ENCODE results near the gene ATF7IP2. TPM values are rescaled to one million over a fixed set of nuclear protein-coding genes. Genes with fewer than 3 reads are reported as not detected.
"Not testable (repeated sequence)": the region's sequence is repeated elsewhere in the genome, so short reads cannot be mapped to it uniquely, and the experiment has no call there.

Gene ATF7IP2
- total RNA-seq, 1 donor from 2014 or later, result 8.6 TPM

- peaks cover 10% of the 10 kb centered on the region for H3K4me1 ChIP-seq (ENCODE audit: insufficient read depth, low read length)
- H2AFZ ChIP-seq (ENCODE audit: low read depth, low read length), result no peak overlapping the region
- FAIRE-seq (no peak), DNase-seq (ENCODE audit: low read depth) (no peak)
- H3K4me2 ChIP-seq (ENCODE audit: low read length), result no peak overlapping the region
- no peaks in the 10 kb centered on the region for H3K4me1 Mint-ChIP-seq (ENCODE audit: low read depth, unreplicated experiment)
- no peak overlapping the region for H3K9ac ChIP-seq (ENCODE audit: low read length)
- no peak for TF ChIP-seq EZH2 (IDR thresholded peaks at IDR 0.05; ENCODE audit: insufficient read depth, low read length)
- no peak for TF ChIP-seq CTCF (IDR thresholded peaks at IDR 0.05; ENCODE audit: insufficient read depth, low read depth, low read length)
- H3K27ac ChIP-seq (ENCODE audit: low read depth, low read length), result no peak overlapping the region
- H3K79me2 ChIP-seq (ENCODE audit: insufficient read depth, low read length), result no peaks in the 10 kb centered on the region
- no peaks in the 10 kb centered on the region for H4K20me1 ChIP-seq (ENCODE audit: insufficient read depth, low read length)
- no peaks in the 10 kb centered on the region for H3K36me3 ChIP-seq (ENCODE audit: insufficient read depth, low read length)
- no peaks in the 10 kb centered on the region for H3K27me3 Mint-ChIP-seq (ENCODE audit: low read depth, unreplicated experiment)
- H3K9me3 ChIP-seq (ENCODE audit: insufficient read depth, low read depth, low read length), result peaks cover 3% of the 10 kb centered on the region
- H3K4me3 Mint-ChIP-seq (ENCODE audit: unreplicated experiment), result no peak overlapping the region
- H3K36me3 Mint-ChIP-seq (ENCODE audit: low read depth, unreplicated experiment), result no peaks in the 10 kb centered on the region
- H3K27me3 ChIP-seq (ENCODE audit: insufficient read depth, low read length), result no peaks in the 10 kb centered on the region
- H3K9me3 Mint-ChIP-seq (ENCODE audit: unreplicated experiment), result peaks cover 12% of the 10 kb centered on the region
- no peak overlapping the region for H3K4me3 ChIP-seq (ENCODE audit: insufficient read depth, low read depth, low read length)
- H3K27ac Mint-ChIP-seq (ENCODE audit: unreplicated experiment), result no peak overlapping the region
Observed at GRCh38 chr16:10339777-10340732, 45.8 kb upstream of the ATF7IP2 start.

- Histone ChIP-seq H3K4me3 (ENCODE audit: insufficient read depth, low read depth, low read length) (no peak overlapping the region), H3K79me2 (ENCODE audit: insufficient read depth, low read length) (no peaks in the 10 kb centered on the region), H3K27me3 (ENCODE audit: insufficient read depth, low read length) (no peaks in the 10 kb centered on the region), H3K9me3 (ENCODE audit: insufficient read depth, low read depth, low read length) (peaks cover 3% of the 10 kb centered on the region), H4K20me1 (ENCODE audit: insufficient read depth, low read length) (no peaks in the 10 kb centered on the region), H2AFZ (ENCODE audit: low read depth, low read length) (no peak overlapping the region), H3K36me3 (ENCODE audit: insufficient read depth, low read length) (no peaks in the 10 kb centered on the region), H3K4me1 (ENCODE audit: insufficient read depth, low read length) (peaks cover 10% of the 10 kb centered on the region), H3K9ac (ENCODE audit: low read length) (no peak overlapping the region), H3K27ac (ENCODE audit: low read depth, low read length) (no peak overlapping the region), H3K4me2 (ENCODE audit: low read length) (no peak overlapping the region)
- DNase-seq (ENCODE audit: low read depth) (no peak), FAIRE-seq (no peak)
- Mint-ChIP-seq H3K36me3 (ENCODE audit: low read depth, unreplicated experiment) (no peaks in the 10 kb centered on the region), H3K4me3 (ENCODE audit: unreplicated experiment) (no peak overlapping the region), H3K27me3 (ENCODE audit: low read depth, unreplicated experiment) (no peaks in the 10 kb centered on the region), H3K4me1 (ENCODE audit: low read depth, unreplicated experiment) (no peaks in the 10 kb centered on the region), H3K9me3 (ENCODE audit: unreplicated experiment) (peaks cover 12% of the 10 kb centered on the region), H3K27ac (ENCODE audit: unreplicated experiment) (no peak overlapping the region)
- TF ChIP-seq CTCF (IDR thresholded peaks at IDR 0.05; ENCODE audit: insufficient read depth, low read depth, low read length) (no peak), EZH2 (IDR thresholded peaks at IDR 0.05; ENCODE audit: insufficient read depth, low read length) (no peak)
Observed at GRCh38 chr16:10343124-10343760, 42.6 kb upstream of the ATF7IP2 start.

GRCh38 chr16:10344699-10345098 is 41.2 kb upstream of the ATF7IP2 start:
- not testable (repeated sequence) for H2AFZ ChIP-seq (ENCODE audit: low read depth, low read length); H3K27ac ChIP-seq (ENCODE audit: low read depth, low read length); H3K36me3 Mint-ChIP-seq (ENCODE audit: low read depth, unreplicated experiment); H3K36me3 ChIP-seq (ENCODE audit: insufficient read depth, low read length); H3K4me3 ChIP-seq (ENCODE audit: insufficient read depth, low read depth, low read length); H3K4me3 Mint-ChIP-seq (ENCODE audit: unreplicated experiment); H3K9me3 Mint-ChIP-seq (ENCODE audit: unreplicated experiment); H3K4me1 Mint-ChIP-seq (ENCODE audit: low read depth, unreplicated experiment); FAIRE-seq; H3K9ac ChIP-seq (ENCODE audit: low read length); H3K9me3 ChIP-seq (ENCODE audit: insufficient read depth, low read depth, low read length); DNase-seq (ENCODE audit: low read depth); H3K4me2 ChIP-seq (ENCODE audit: low read length); H3K79me2 ChIP-seq (ENCODE audit: insufficient read depth, low read length); H3K27me3 Mint-ChIP-seq (ENCODE audit: low read depth, unreplicated experiment); H3K27me3 ChIP-seq (ENCODE audit: insufficient read depth, low read length); H3K27ac Mint-ChIP-seq (ENCODE audit: unreplicated experiment); H4K20me1 ChIP-seq (ENCODE audit: insufficient read depth, low read length)
- H3K4me1 ChIP-seq (ENCODE audit: insufficient read depth, low read length), result peaks cover 10% of the 10 kb centered on the region
